HG03196 (cell line): ENCODE measurements around the gene FOXP3.
A peak's percentile ranks its signal among the peaks of the same experiment; 100 is the strongest.

ENCODE experiments used
- ATAC-seq: cut with Tn5 transposase; IDR thresholded peaks from one replicate; pipeline ENCODE4 v1.9.1; 2021; ENCODE audit not compliant: unreplicated experiment

The FOXP3 gene

GRCh38 chrX:49276207-49276606 lies 11.7 kb upstream of the FOXP3 start:
- no peak for ATAC-seq

GRCh38 chrX:49273181-49273727 lies 8.7 kb upstream of the FOXP3 start:
- no peak for ATAC-seq

- no peak for ATAC-seq
Measured at GRCh38 chrX:49272421-49272820, 7.9 kb upstream of the FOXP3 start.

- ATAC-seq, result no peak
Measured at GRCh38 chrX:49271341-49271740, 6.8 kb upstream of the FOXP3 start.

- no peak for ATAC-seq
Measured at GRCh38 chrX:49270249-49270921, 5.9 kb upstream of the FOXP3 start.

- ATAC-seq, result peak; percentile 16
Measured at GRCh38 chrX:49269767-49270248, 5.3 kb upstream of the FOXP3 start, which contains the start of gene PPP1R3F. PPP1R3F (plus strand) TSS chrX:49269793; CDS start chrX:49269870, 77 bp downstream.

- ATAC-seq, result peak; percentile 86
Measured at GRCh38 chrX:49269010-49269766, 4.7 kb upstream of the FOXP3 start.

GRCh38 chrX:49268702-49269009 lies 4.1 kb upstream of the FOXP3 start:
- no peak for ATAC-seq

GRCh38 chrX:49266523-49267445 lies 2.3 kb upstream of the FOXP3 start:
- ATAC-seq, result no peak

- no peak for ATAC-seq
Measured at GRCh38 chrX:49263631-49264030, 879 bp downstream of the FOXP3 start.

GRCh38 chrX:49262603-49263002 lies 1.9 kb downstream of the FOXP3 start:
- ATAC-seq, result no peak

- ATAC-seq, result no peak
Measured at GRCh38 chrX:49260221-49260985, 4.1 kb downstream of the FOXP3 start.

GRCh38 chrX:49258749-49259124 lies 5.8 kb downstream of the FOXP3 start:
- no peak for ATAC-seq

GRCh38 chrX:49257846-49258748 lies 6.4 kb downstream of the FOXP3 start:
- no peak for ATAC-seq

GRCh38 chrX:49257074-49257790 lies 7.3 kb downstream of the FOXP3 start:
- ATAC-seq, result no peak

- ATAC-seq, result no peak
Measured at GRCh38 chrX:49256268-49256995, 8.1 kb downstream of the FOXP3 start.

GRCh38 chrX:49254639-49255038 lies 9.9 kb downstream of the FOXP3 start:
- ATAC-seq, result no peak

- ATAC-seq, result no peak
Measured at GRCh38 chrX:49251325-49251724, 13.2 kb downstream of the FOXP3 start.
